HEK293T (cell line): ENCODE results near the gene PROM2.

Source experiments
- CTCF ChIA-PET: fragments of 350-600 bp; formaldehyde crosslinking; extraction: SDS; loops from one replicate; lab custom pipeline; 2021; ENCODE audit warnings: antibody characterized with exemption, inconsistent platforms; lab: Yijun Ruan, JAX
- POLR2A ChIA-PET: fragments of 350-600 bp; formaldehyde crosslinking; extraction: SDS; loops from one replicate; lab custom pipeline; 2020; ENCODE audit warnings: antibody characterized with exemption, inconsistent platforms; lab: Yijun Ruan, JAX
- DNase-seq: peaks from one replicate; pipeline ENCODE4 v3.0.0; 2012; ENCODE audit warnings: mixed read lengths; ENCODE audit errors: extremely low spot score
- ARNT ChIP-seq: fragments of 450-650 bp; IDR thresholded peaks from 2 replicates; pipeline ENCODE4 v1.6.1; 2017; ENCODE audit warnings: mild to moderate bottlenecking
- BHLHE40 ChIP-seq: fragments of 450-650 bp; IDR thresholded peaks from 2 replicates; pipeline ENCODE4 v1.6.1; 2016; ENCODE audit warnings: mild to moderate bottlenecking, moderate library complexity, borderline replicate concordance
- CTBP1 ChIP-seq: fragments of 450-650 bp; IDR thresholded peaks from 2 replicates; pipeline ENCODE4 v1.6.1; 2016; ENCODE audit warnings: borderline replicate concordance
- ELF4 ChIP-seq: fragments of 450-650 bp; IDR thresholded peaks from 2 replicates; pipeline ENCODE4 v1.6.1; 2017; ENCODE audit warnings: antibody characterized with exemption
- FOXA1 ChIP-seq: fragments of 450-650 bp; IDR thresholded peaks from 2 replicates; pipeline ENCODE4 v1.6.1; 2016; ENCODE audit warnings: mild to moderate bottlenecking
- FOXK2 ChIP-seq: fragments of 450-650 bp; IDR thresholded peaks from 2 replicates; pipeline ENCODE4 v1.6.1; 2016; ENCODE audit warnings: mild to moderate bottlenecking
- FOXM1 ChIP-seq: fragments of 450-650 bp; IDR thresholded peaks from 2 replicates; pipeline ENCODE4 v1.6.1; 2017; ENCODE audit warnings: mild to moderate bottlenecking, borderline replicate concordance
- HDGF ChIP-seq: fragments of 450-650 bp; IDR thresholded peaks from 2 replicates; pipeline ENCODE4 v1.6.1; 2017; ENCODE audit warnings: antibody characterized with exemption, borderline replicate concordance
- L3MBTL2 ChIP-seq: fragments of 450-650 bp; conservative IDR thresholded peaks from 2 replicates; pipeline ENCODE4 v1.6.1; 2016; ENCODE audit warnings: mild to moderate bottlenecking
- LEF1 ChIP-seq: fragments of 450-650 bp; IDR thresholded peaks from 2 replicates; pipeline ENCODE4 v1.6.1; 2017; ENCODE audit warnings: mild to moderate bottlenecking, borderline replicate concordance
- NFRKB ChIP-seq: fragments of 450-650 bp; IDR thresholded peaks from 2 replicates; pipeline ENCODE4 v1.6.1; 2016; ENCODE audit warnings: mild to moderate bottlenecking, moderate library complexity
- PKNOX1 ChIP-seq: fragments of 450-650 bp; IDR thresholded peaks from 2 replicates; pipeline ENCODE4 v1.6.1; 2016
- SP1 ChIP-seq: fragments of 450-650 bp; IDR thresholded peaks from 2 replicates; pipeline ENCODE4 v1.6.1; 2017
- SUZ12 ChIP-seq: fragments of 450-650 bp; IDR thresholded peaks from 2 replicates; pipeline ENCODE4 v1.6.1; 2016; ENCODE audit warnings: mild to moderate bottlenecking
- TARDBP ChIP-seq: fragments of 450-650 bp; IDR thresholded peaks from 2 replicates; pipeline ENCODE4 v1.6.1; 2016
- ZNF384 ChIP-seq: fragments of 450-650 bp; IDR thresholded peaks from 2 replicates; pipeline ENCODE4 v1.6.1; 2016

Gene PROM2

GRCh38 chr2:95277246-95277906 lies 3.1 kb downstream of the PROM2 start:
- TF ChIP-seq PKNOX1 = no peak
- no peak for TF ChIP-seq BHLHE40
- TF ChIP-seq TARDBP = no peak
- no peak for TF ChIP-seq SP1
- no peak for TF ChIP-seq ELF4
- TF ChIP-seq FOXK2 = no peak
- no peak for TF ChIP-seq SUZ12
- TF ChIP-seq LEF1 = no peak
- TF ChIP-seq FOXM1 = no peak
- no peak for TF ChIP-seq ZNF384
- TF ChIP-seq HDGF = no peak
- no peak for TF ChIP-seq NFRKB
- TF ChIP-seq CTBP1 = no peak
- no peak for TF ChIP-seq FOXA1
- no peak for TF ChIP-seq L3MBTL2
- no peak for TF ChIP-seq ARNT
- ChIA-PET POLR2A (interaction anchor here (0.8 kb wide), 1 partner anchor 11 kb away, joined by 3 read pairs; no protein-coding TSS in a partner anchor), CTCF (interaction anchor here (0.8 to 1.0 kb wide), 2 partner anchors 11 to 46 kb away, joined by 3 read pairs; no protein-coding TSS in a partner anchor)
- DNase-seq = peak; percentile 18

GRCh38 chr2:95278051-95278471 lies 3.8 kb downstream of the PROM2 start:
- TF ChIP-seq SP1 (no peak), FOXA1 (no peak), PKNOX1 (no peak), HDGF (no peak), TARDBP (no peak), FOXK2 (no peak), ARNT (no peak), BHLHE40 (no peak), LEF1 (no peak), CTBP1 (no peak)
- ChIA-PET POLR2A (no interaction called here), CTCF (interaction anchor here (1.0 kb wide), 1 partner anchor 12 kb away, joined by 3 read pairs; no protein-coding TSS in a partner anchor)
- DNase-seq = no peak

- TF ChIP-seq ELF4 (no peak), FOXK2 (no peak), SP1 (no peak), HDGF (no peak), CTBP1 (no peak), ZNF384 (no peak), PKNOX1 (no peak), FOXM1 (no peak), FOXA1 (no peak), L3MBTL2 (no peak), LEF1 (no peak), NFRKB (no peak), SUZ12 (no peak), ARNT (no peak), TARDBP (no peak), BHLHE40 (no peak)
- no peak for DNase-seq
- POLR2A ChIA-PET = no interaction called here
- CTCF ChIA-PET = no interaction called here
Observed at GRCh38 chr2:95278637-95279225, 4.5 kb downstream of the PROM2 start.

GRCh38 chr2:95279435-95280035 lies 5.3 kb downstream of the PROM2 start:
- TF ChIP-seq L3MBTL2 = no peak
- no peak for TF ChIP-seq ARNT
- TF ChIP-seq PKNOX1 = no peak
- no peak for TF ChIP-seq ZNF384
- no peak for TF ChIP-seq TARDBP
- no peak for TF ChIP-seq SUZ12
- no peak for TF ChIP-seq BHLHE40
- no peak for TF ChIP-seq HDGF
- no peak for TF ChIP-seq LEF1
- no peak for TF ChIP-seq CTBP1
- TF ChIP-seq FOXA1 = no peak
- no peak for TF ChIP-seq ELF4
- TF ChIP-seq SP1 = no peak
- POLR2A ChIA-PET = interaction anchor here (0.6 kb wide), 1 partner anchor 94 kb away, joined by 3 read pairs; no protein-coding TSS in a partner anchor
- CTCF ChIA-PET = no interaction called here
- no peak for DNase-seq

- TF ChIP-seq CTBP1 = no peak
- TF ChIP-seq LEF1 = no peak
- TF ChIP-seq NFRKB = no peak
- TF ChIP-seq ARNT = no peak
- TF ChIP-seq SUZ12 = no peak
- TF ChIP-seq BHLHE40 = no peak
- TF ChIP-seq FOXK2 = no peak
- no peak for TF ChIP-seq L3MBTL2
- TF ChIP-seq SP1 = no peak
- POLR2A ChIA-PET = no interaction called here
- no peak for DNase-seq
- CTCF ChIA-PET = no interaction called here
Observed at GRCh38 chr2:95281071-95281470, 6.8 kb downstream of the PROM2 start.
